Esophagus squamous epithelium (tissue), 5 donors: ENCODE results near the gene GNAL. TPM values are rescaled to one million over a fixed set of nuclear protein-coding genes. Genes with fewer than 3 reads are reported as not detected.

ENCODE experiments used
- DNase-seq: peaks from one replicate; lab custom pipeline; 2025; lab: John Stamatoyannopoulos, UW
- H3K27ac ChIP-seq, 4 donors: fragments of 200-600 bp; sonication (generic); one replicate each; pipeline ENCODE4 v1.5.1; 2016 to 2019; ENCODE audit warnings: mild to moderate bottlenecking in 1 of 4
- H3K27me3 ChIP-seq, 4 donors: fragments of 200-600 bp; sonication (generic); 1 replicate in 3 of 4; 2 replicates in 1 of 4; pipeline versions ENCODE4 v1.5.1 to v1.6.0; 2017 to 2021; ENCODE audit warnings: antibody characterized with exemption in 1 of 4
- H3K36me3 ChIP-seq, 3 donors: fragments of 200-600 bp; sonication (generic); one replicate each; pipeline ENCODE4 v1.5.1; 2016 to 2019
- H3K4me1 ChIP-seq, 3 donors: fragments of 200-600 bp; sonication (generic); one replicate each; pipeline ENCODE4 v1.5.1; 2017 to 2019
- H3K4me3 ChIP-seq, 4 donors: fragments of 200-600 bp; sonication (generic); 1 replicate in 3 of 4; 2 replicates in 1 of 4; pipeline ENCODE4 v1.5.1; 2016 to 2019; ENCODE audit warnings: mild to moderate bottlenecking in 2 of 4, moderate library complexity in 1 of 4
- H3K9me3 ChIP-seq, 3 donors: fragments of 200-600 bp; sonication (generic); one replicate each; pipeline ENCODE4 v1.5.1; 2016 to 2019
- CTCF ChIP-seq, 6 experiments: fragments of 450-650 bp in 4 of 6; fragments of 200-600 bp in 2 of 6; sonication (generic) in 2 of 6; IDR thresholded peaks; one replicate each; pipeline ENCODE4 v1.5.1; 2016 to 2019; ENCODE audit warnings: antibody characterized with exemption in 6 of 6, mild to moderate bottlenecking in 4 of 6, moderate library complexity in 4 of 6
- POLR2A ChIP-seq, 4 donors: fragments of 450-650 bp; IDR thresholded peaks; one replicate each; pipeline ENCODE4 v1.6.1; 2017; ENCODE audit warnings: antibody characterized with exemption in 4 of 4, mild to moderate bottlenecking in 4 of 4, moderate library complexity in 3 of 4
- WGBS, 2 donors: methylation state at CpG; one replicate each; pipeline ENCODE4 v1.1.5; 2018; 5-methylcytosine and 5-hydroxymethylcytosine counted together
- intact Hi-C: fragments of 100-400 bp; cut with DNase I; formaldehyde crosslinking; loops from one replicate; pipeline ENCODE4 v1.15.0; 2022
- total RNA-seq, 4 donors: library from RNA; depleted of rRNA; stranded (reverse); fragments of >200 nt; gene quantifications; one replicate each; pipeline ENCODE4 v1.1.0, GENCODE V29; 2016
- donor health status: DM: yes; HTN: yes; CAD: no.

The GNAL gene
- total RNA-seq, 4 donors from 2014 or later: 2.4 to 23.4 (median 7.0) TPM

- Histone ChIP-seq H3K27me3 (no peaks in the 10 kb centered on the region), H3K27ac (no peak overlapping the region), H3K36me3 (peaks cover 0 to 5% (median 0%) of the 10 kb centered on the region in 3 donors), H3K4me3 (no peak overlapping the region), H3K4me1 (peaks cover 10 to 36% (median 14%) of the 10 kb centered on the region in 3 donors), H3K9me3 (no peaks in the 10 kb centered on the region)
- no peak for DNase-seq
- TF ChIP-seq POLR2A (IDR thresholded peaks at IDR 0.05): no peak
- no peak for TF ChIP-seq CTCF (IDR thresholded peaks at IDR 0.05)
- intact Hi-C loops: no loop called here
- 83 to 85% methylated on average over 19 to 20 of the region's 20 CpGs for WGBS, 2 donors
Measured at GRCh38 chr18:11861583-11862288, 172.7 kb downstream of the GNAL start.

GRCh38 chr18:11862468-11863137 is 173.5 kb downstream of the GNAL start:
- DNase-seq: no peak
- intact Hi-C loops: no loop called here
- TF ChIP-seq CTCF (IDR thresholded peaks at IDR 0.05) (no peak), POLR2A (IDR thresholded peaks at IDR 0.05) (no peak)
- Histone ChIP-seq H3K4me3 (no peak overlapping the region), H3K27ac (no peak overlapping the region), H3K9me3 (no peaks in the 10 kb centered on the region), H3K27me3 (no peaks in the 10 kb centered on the region), H3K4me1 (peaks cover 8 to 27% (median 9%) of the 10 kb centered on the region in 3 donors), H3K36me3 (peaks cover 0 to 5% (median 0%) of the 10 kb centered on the region in 3 donors)
- 80 to 81% methylated on average over 6 of the region's 6 CpGs for WGBS, 2 donors

GRCh38 chr18:11864471-11864870 is 175.4 kb downstream of the GNAL start:
- Histone ChIP-seq H3K4me1 (peaks cover 0 to 9% (median 2%) of the 10 kb centered on the region in 3 donors), H3K4me3 (no peak overlapping the region), H3K9me3 (no peaks in the 10 kb centered on the region), H3K27me3 (no peaks in the 10 kb centered on the region), H3K36me3 (peaks cover 0 to 22% (median 0%) of the 10 kb centered on the region in 3 donors), H3K27ac (no peak overlapping the region)
- WGBS, 2 donors: 75 to 86% methylated on average over 1 to 2 of the region's 2 CpGs
- no peak for DNase-seq
- intact Hi-C loops: no loop called here
- TF ChIP-seq CTCF (IDR thresholded peaks at IDR 0.05): no peak
- no peak for TF ChIP-seq POLR2A (IDR thresholded peaks at IDR 0.05)

- TF ChIP-seq POLR2A (IDR thresholded peaks at IDR 0.05): no peak
- no peak for TF ChIP-seq CTCF (IDR thresholded peaks at IDR 0.05)
- WGBS, 2 donors: 90 to 92% methylated on average over 11 to 12 of the region's 12 CpGs
Measured at GRCh38 chr18:11865071-11865470, 176.0 kb downstream of the GNAL start.

GRCh38 chr18:11866329-11866728 is 177.3 kb downstream of the GNAL start:
- Histone ChIP-seq H3K27ac (no peak overlapping the region), H3K9me3 (no peaks in the 10 kb centered on the region), H3K4me3 (no peak overlapping the region), H3K36me3 (peaks cover 0 to 28% (median 0%) of the 10 kb centered on the region in 3 donors), H3K27me3 (no peaks in the 10 kb centered on the region), H3K4me1 (peaks cover 0 to 2% (median 0%) of the 10 kb centered on the region in 3 donors)
- no peak for TF ChIP-seq CTCF (IDR thresholded peaks at IDR 0.05)
- TF ChIP-seq POLR2A (IDR thresholded peaks at IDR 0.05): no peak
- intact Hi-C loops: no loop called here
- WGBS, 2 donors: 72 to 95% methylated on average over 10 of the region's 10 CpGs
- no peak for DNase-seq

More at GRCh38 chr18:11865071-11865470, 176.0 kb downstream of the GNAL start:
- H3K27ac ChIP-seq: no peak overlapping the region
- H3K9me3 ChIP-seq: no peaks in the 10 kb centered on the region
- peaks cover 0 to 28% (median 0%) of the 10 kb centered on the region in 3 donors for H3K36me3 ChIP-seq
- no peak overlapping the region for H3K4me3 ChIP-seq
- intact Hi-C loops: no loop called here
- no peak for DNase-seq
- H3K27me3 ChIP-seq: no peaks in the 10 kb centered on the region
- H3K4me1 ChIP-seq: peaks cover 0 to 3% (median 0%) of the 10 kb centered on the region in 3 donors
